ENCODE results near the gene VAMP7. TPM values are rescaled to one million over a fixed set of nuclear protein-coding genes. Genes with fewer than 3 reads are reported as not detected.

The VAMP7 gene
- total and polyA plus RNA-seq, 9 donors = 15.9 to 42.9 (median 23.0) TPM

GRCh38 chrX:155864655-155865054 lies 16.5 kb upstream of the VAMP7 start:
- TF ChIP-seq EP300 (IDR thresholded peaks at IDR 0.05) (no peak), POLR2A (IDR thresholded peaks at IDR 0.05) (no peak)
- TF ChIP-seq, protein P1, sequence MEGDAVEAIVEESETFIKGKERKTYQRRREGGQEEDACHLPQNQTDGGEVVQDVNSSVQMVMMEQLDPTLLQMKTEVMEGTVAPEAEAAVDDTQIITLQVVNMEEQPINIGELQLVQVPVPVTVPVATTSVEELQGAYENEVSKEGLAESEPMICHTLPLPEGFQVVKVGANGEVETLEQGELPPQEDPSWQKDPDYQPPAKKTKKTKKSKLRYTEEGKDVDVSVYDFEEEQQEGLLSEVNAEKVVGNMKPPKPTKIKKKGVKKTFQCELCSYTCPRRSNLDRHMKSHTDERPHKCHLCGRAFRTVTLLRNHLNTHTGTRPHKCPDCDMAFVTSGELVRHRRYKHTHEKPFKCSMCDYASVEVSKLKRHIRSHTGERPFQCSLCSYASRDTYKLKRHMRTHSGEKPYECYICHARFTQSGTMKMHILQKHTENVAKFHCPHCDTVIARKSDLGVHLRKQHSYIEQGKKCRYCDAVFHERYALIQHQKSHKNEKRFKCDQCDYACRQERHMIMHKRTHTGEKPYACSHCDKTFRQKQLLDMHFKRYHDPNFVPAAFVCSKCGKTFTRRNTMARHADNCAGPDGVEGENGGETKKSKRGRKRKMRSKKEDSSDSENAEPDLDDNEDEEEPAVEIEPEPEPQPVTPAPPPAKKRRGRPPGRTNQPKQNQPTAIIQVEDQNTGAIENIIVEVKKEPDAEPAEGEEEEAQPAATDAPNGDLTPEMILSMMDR (IDR thresholded peaks at IDR 0.05) = no peak
- Histone ChIP-seq H3K36me3 (no peaks in the 10 kb centered on the region), H3K27me3 (no peaks in the 10 kb centered on the region), H3K4me1 (ENCODE audit: insufficient read depth) (no peaks in the 10 kb centered on the region), H3K27ac (no peak overlapping the region), H3K9me3 (no peaks in the 10 kb centered on the region), H3K4me3 (no peak overlapping the region)
- no peak for DNase-seq
- intact Hi-C loops (cut with DNase I) = no loop called here
- 14 to 18% (median 16%) methylated on average over 1 of the region's 1 CpG for WGBS, 3 donors

- Histone ChIP-seq H3K4me3 (no peak overlapping the region), H3K27ac (no peak overlapping the region), H3K4me1 (ENCODE audit: insufficient read depth) (no peaks in the 10 kb centered on the region), H3K36me3 (no peaks in the 10 kb centered on the region), H3K27me3 (no peaks in the 10 kb centered on the region), H3K9me3 (no peaks in the 10 kb centered on the region)
- WGBS, 3 donors = 82 to 86% (median 82%) methylated on average over 18 of the region's 18 CpGs
- intact Hi-C loops (cut with DNase I) = no loop called here
- TF ChIP-seq, protein P1 (IDR thresholded peaks at IDR 0.05) = no peak
- TF ChIP-seq POLR2A (IDR thresholded peaks at IDR 0.05) = no peak
- no peak for TF ChIP-seq EP300 (IDR thresholded peaks at IDR 0.05)
- DNase-seq = no peak
Observed at GRCh38 chrX:155865193-155865592, 16.0 kb upstream of the VAMP7 start.

DNA sequence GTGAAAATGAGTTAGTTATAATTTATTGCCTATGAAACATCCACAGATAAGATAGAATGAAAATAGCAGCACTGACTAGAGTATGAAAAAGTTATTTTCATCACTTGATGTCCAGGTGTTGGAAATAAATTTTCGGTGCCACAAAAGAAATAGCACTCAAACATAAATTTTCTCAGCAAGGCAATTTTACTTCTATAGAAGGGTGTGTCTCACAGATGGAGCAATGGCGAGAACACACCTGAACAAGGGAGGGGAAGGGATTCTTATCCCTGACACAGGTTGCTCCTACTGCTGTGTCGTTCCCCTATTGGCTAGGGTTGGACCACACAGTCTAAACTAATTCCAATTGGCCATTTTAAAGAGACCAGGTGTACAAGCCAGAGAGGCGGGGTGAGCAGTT lies 13.3 kb upstream of the VAMP7 start:
- TF ChIP-seq EP300 (IDR thresholded peaks at IDR 0.05) = no peak
- no peak for TF ChIP-seq POLR2A (IDR thresholded peaks at IDR 0.05)
- TF ChIP-seq, protein P1 (IDR thresholded peaks at IDR 0.05) = no peak
- Histone ChIP-seq H3K9me3 (no peaks in the 10 kb centered on the region), H3K4me1 (ENCODE audit: insufficient read depth) (no peaks in the 10 kb centered on the region), H3K4me3 (no peak overlapping the region), H3K27me3 (no peaks in the 10 kb centered on the region), H3K27ac (no peak overlapping the region), H3K36me3 (no peaks in the 10 kb centered on the region)
- DNase-seq = no peak
- WGBS, 3 donors = 68 to 77% (median 70%) methylated on average over 4 of the region's 4 CpGs
- intact Hi-C loops (cut with DNase I) = no loop called here

GRCh38 chrX:155870958-155871357 lies 10.2 kb upstream of the VAMP7 start:
- H3K27me3 ChIP-seq = no peaks in the 10 kb centered on the region
- no peaks in the 10 kb centered on the region for H3K9me3 ChIP-seq
- H3K27ac ChIP-seq = no peak overlapping the region
- no peaks in the 10 kb centered on the region for H3K4me1 ChIP-seq (ENCODE audit: insufficient read depth)
- DNase-seq = no peak
- intact Hi-C loops (cut with DNase I) = no loop called here
- H3K4me3 ChIP-seq = no peak overlapping the region
- H3K36me3 ChIP-seq = no peaks in the 10 kb centered on the region
- TF ChIP-seq, protein P1 (IDR thresholded peaks at IDR 0.05) = no peak
- TF ChIP-seq EP300 (IDR thresholded peaks at IDR 0.05) (no peak), POLR2A (IDR thresholded peaks at IDR 0.05) (no peak)

- no peaks in the 10 kb centered on the region for H3K27me3 ChIP-seq
- H3K9me3 ChIP-seq = no peaks in the 10 kb centered on the region
- no peaks in the 10 kb centered on the region for H3K36me3 ChIP-seq
- no peaks in the 10 kb centered on the region for H3K4me1 ChIP-seq (ENCODE audit: insufficient read depth)
- no peak for DNase-seq
- H3K4me3 ChIP-seq = no peak overlapping the region
- TF ChIP-seq, protein P1 (IDR thresholded peaks at IDR 0.05) = no peak
- no peak for TF ChIP-seq POLR2A (IDR thresholded peaks at IDR 0.05)
- TF ChIP-seq EP300 (IDR thresholded peaks at IDR 0.05) = no peak
- intact Hi-C loops (cut with DNase I) = no loop called here
- H3K27ac ChIP-seq = no peak overlapping the region
Observed at GRCh38 chrX:155871934-155872333, 9.2 kb upstream of the VAMP7 start.
